SK-N-SH (cell line): ENCODE results near the gene ENDOV. TPM values are rescaled to one million over a fixed set of nuclear protein-coding genes. Genes with fewer than 3 reads are reported as not detected.
A peak's percentile ranks its signal among the peaks of the same experiment; 100 is the strongest.

Source experiments
- CTCF ChIA-PET: fragments of 300-600, 350-600 bp; formaldehyde crosslinking; extraction: SDS; loops from one replicate; lab custom pipeline; 2021; lab: Yijun Ruan, JAX
- POLR2A ChIA-PET: fragments of 350-600 bp; sonication (Branson Sonifier 250); formaldehyde crosslinking; extraction: SDS; loops from one replicate; lab custom pipeline; 2020; ENCODE audit warnings: antibody characterized with exemption, inconsistent platforms; lab: Yijun Ruan, JAX
- DNase-seq: peaks from one replicate; pipeline ENCODE4 v3.0.0; 2012
- H2AFZ ChIP-seq: fragments of 200-600 bp; sonication (generic); 2 replicates; pipeline ENCODE4 v1.8.1; 2016; ENCODE audit warnings: antibody characterized with exemption, mild to moderate bottlenecking, low read depth
- H3F3A ChIP-seq: fragments of 200-600 bp; sonication (generic); replicated peaks from 2 replicates; pipeline ENCODE3; 2016; ENCODE audit warnings: antibody characterized with exemption, mild to moderate bottlenecking; ENCODE audit not compliant: insufficient read depth
- H3K27ac ChIP-seq, 2 experiments: fragments of 200-500 bp in 1 of 2; fragments of 200-600 bp in 1 of 2; sonication (Bioruptor generic) in 1 of 2; sonication (generic), shearing (Covaris generic) in 1 of 2; 2 replicates each; pipeline versions ENCODE4 v1.5.1 to v1.6.1; 2014 to 2016; ENCODE audit warnings: low read depth in 2 of 2, inconsistent platforms in 1 of 2, low read length in 1 of 2, mild to moderate bottlenecking in 1 of 2, mixed read lengths in 1 of 2
- H3K27me3 ChIP-seq: fragments of 200-600 bp; sonication (generic), shearing (Covaris generic); 2 replicates; pipeline ENCODE4 v1.6.1; 2016; ENCODE audit warnings: mixed run types; ENCODE audit not compliant: insufficient read depth
- H3K36me3 ChIP-seq, 2 experiments: fragments of 200-500 bp in 1 of 2; fragments of 200-600 bp in 1 of 2; sonication (Bioruptor generic) in 1 of 2; sonication (generic) in 1 of 2; replicated peaks in 1 of 2; 2 replicates each; pipeline versions ENCODE3 to v1.5.1; 2014 to 2016; ENCODE audit warnings: low read length in 1 of 2, mild to moderate bottlenecking in 1 of 2; ENCODE audit not compliant: insufficient read depth in 2 of 2, control insufficient read depth in 1 of 2
- H3K4me1 ChIP-seq, 2 experiments: fragments of 200-500 bp in 1 of 2; fragments of 200-600 bp in 1 of 2; sonication (Bioruptor generic) in 1 of 2; sonication (generic), shearing (Covaris generic) in 1 of 2; 2 replicates each; pipeline versions ENCODE4 v1.5.1 to v1.6.1; 2014 to 2016; ENCODE audit warnings: low read depth in 1 of 2, low read length in 1 of 2, mixed run types in 1 of 2; ENCODE audit not compliant: insufficient read depth in 2 of 2, control insufficient read depth in 1 of 2
- H3K4me2 ChIP-seq: fragments of 200-600 bp; sonication (generic), shearing (Covaris generic); 2 replicates; pipeline ENCODE4 v1.6.1; 2017; ENCODE audit warnings: mixed run types
- H3K4me3 ChIP-seq, 2 experiments: fragments of 200-500 bp in 1 of 2; fragments of 200-600 bp in 1 of 2; sonication (Bioruptor generic) in 1 of 2; sonication (generic), shearing (Covaris generic) in 1 of 2; 2 replicates each; pipeline versions ENCODE4 v1.5.1 to v1.8.1; 2014 to 2016; ENCODE audit warnings: low read depth in 2 of 2, inconsistent platforms in 1 of 2, low read length in 1 of 2, mild to moderate bottlenecking in 1 of 2, mixed read lengths in 1 of 2, moderate library complexity in 1 of 2
- H3K79me2 ChIP-seq: fragments of 200-600 bp; sonication (generic); 2 replicates; pipeline ENCODE4 v1.8.1; 2017; ENCODE audit warnings: mild to moderate bottlenecking; ENCODE audit not compliant: insufficient read depth
- H3K9ac ChIP-seq: fragments of 200-600 bp; sonication (generic); 2 replicates; pipeline ENCODE4 v1.6.1; 2017; ENCODE audit warnings: mixed run types
- H3K9me2 ChIP-seq: fragments of 200-600 bp; sonication (generic); 2 replicates; pipeline ENCODE4 v1.6.1; 2017; ENCODE audit warnings: mixed run types
- H3K9me3 ChIP-seq: fragments of 200-600 bp; sonication (generic); 2 replicates; pipeline ENCODE4 v1.6.1; 2017; ENCODE audit warnings: mixed run types, mild to moderate bottlenecking, moderate library complexity
- H4K20me1 ChIP-seq: fragments of 200-600 bp; sonication (generic); 2 replicates; pipeline ENCODE4 v1.6.1; 2017; ENCODE audit warnings: mild to moderate bottlenecking, mixed run types; ENCODE audit not compliant: insufficient read depth
- ELF1 ChIP-seq: IDR thresholded peaks from 2 replicates; pipeline ENCODE4 v1.4.0; 2012
- FOXJ3 ChIP-seq: sonication (generic); formaldehyde crosslinking; IDR thresholded peaks from 2 replicates; pipeline ENCODE4 v1.5.1; 2020; ENCODE audit warnings: mild to moderate bottlenecking, missing genetic modification reagents
- MEF2A ChIP-seq: IDR thresholded peaks from 2 replicates; pipeline ENCODE4 v1.4.0; 2012; ENCODE audit warnings: low read depth, borderline replicate concordance
- MXI1 ChIP-seq: IDR thresholded peaks from 2 replicates; pipeline ENCODE4 v1.6.1; 2012; ENCODE audit warnings: mild to moderate bottlenecking, low read depth, low read length, improper control_type of control experiment
- NRF1 ChIP-seq: IDR thresholded peaks from 2 replicates; pipeline ENCODE4 v1.6.1; 2012; ENCODE audit warnings: low read depth, mild to moderate bottlenecking, low read length
- RCOR1 ChIP-seq: fragments of 150-350 bp; IDR thresholded peaks from 2 replicates; pipeline ENCODE4 v1.6.1; 2017; ENCODE audit warnings: antibody characterized with exemption, low read length
- REST ChIP-seq: IDR thresholded peaks from 2 replicates; pipeline ENCODE4 v1.6.1; 2012; ENCODE audit warnings: mild to moderate bottlenecking, low read depth, low read length, moderate library complexity
- RXRA ChIP-seq: IDR thresholded peaks from 2 replicates; pipeline ENCODE4 v1.4.0; 2012; ENCODE audit warnings: low read depth, mild to moderate bottlenecking, borderline replicate concordance
- TCF12 ChIP-seq: IDR thresholded peaks from 2 replicates; pipeline ENCODE4 v1.4.0; 2012
- USF2 ChIP-seq: fragments of 150-350 bp; IDR thresholded peaks from 2 replicates; pipeline ENCODE4 v1.6.1; 2017; ENCODE audit warnings: antibody characterized with exemption, low read length, low read depth, borderline replicate concordance
- WGBS: methylation state at CpG from one replicate; pipeline ENCODE4 v1.1.6; 2017; ENCODE audit warnings: low lambda C conversion rate; 5-methylcytosine and 5-hydroxymethylcytosine counted together
- polyA plus RNA-seq, 3 experiments: library from polyadenylated mRNA; depleted of rRNA; stranded (reverse); fragments of >200 nt; gene quantifications; 2 replicates each; pipeline ENCODE4 v1.2.3, GENCODE V29; 2012
- TF ChIP-seq, protein P1 (sequence below): IDR thresholded peaks from 2 replicates; pipeline ENCODE4; 2012
- TF ChIP-seq, protein P2 (sequence below): fragments of 150-350 bp; IDR thresholded peaks from 2 replicates; pipeline ENCODE4 v1.6.1; 2016; ENCODE audit warnings: mild to moderate bottlenecking, low read depth, low read length

The ENDOV gene
- polyA plus RNA-seq, 1 of the 3 experiments (the other 2 are of a cell fraction), result 83.6 TPM

- whole genome bisulfite sequencing, result 97% methylated on average over 18 of the region's 18 CpGs
- ChIA-PET POLR2A (no interaction called here), CTCF (interaction anchor here (1.1 to 1.7 kb wide), 2 partner anchors 16 to 20 kb away, joined by 3 to 7 read pairs; no protein-coding TSS in a partner anchor)
- H4K20me1 ChIP-seq, result no peaks in the 10 kb centered on the region
- H3K9me3 ChIP-seq, result no peaks in the 10 kb centered on the region
- no peak overlapping the region; a peak in 1 of 4 replicates for H3K27ac ChIP-seq
- H3K4me3 ChIP-seq, result no peak overlapping the region
- peaks cover 7% of the 10 kb centered on the region for H3F3A ChIP-seq
- H3K9ac ChIP-seq, result no peak overlapping the region
- DNase-seq, result no peak
- peaks cover 76 to 93% of the 10 kb centered on the region in 2 experiments for H3K36me3 ChIP-seq
- no peak for TF ChIP-seq FOXJ3
- TF ChIP-seq RXRA, result no peak
- TF ChIP-seq NRF1, result no peak
- no peak for TF ChIP-seq RCOR1
- TF ChIP-seq TCF12, result no peak
- H3K27me3 ChIP-seq, result no peaks in the 10 kb centered on the region
- no peak overlapping the region for H2AFZ ChIP-seq
- no peaks in the 10 kb centered on the region for H3K9me2 ChIP-seq
- no peak overlapping the region for H3K4me2 ChIP-seq
- H3K4me1 ChIP-seq, result peaks cover 0 to 8% of the 10 kb centered on the region in 2 experiments; a peak in 2 of 4 replicates
- H3K79me2 ChIP-seq, result no peaks in the 10 kb centered on the region
These were observed 33.5 kb upstream of the ENDOV start for GRCh38 chr17:80381416-80381923.

GRCh38 chr17:80382446-80382845 lies 32.5 kb upstream of the ENDOV start:
- peak; percentile 44 for DNase-seq
- ChIA-PET POLR2A (no interaction called here), CTCF (interaction anchor here (1.0 to 1.7 kb wide), 2 partner anchors 20 to 21 kb away, joined by 3 to 7 read pairs; no protein-coding TSS in a partner anchor)
- Histone ChIP-seq H3K9me2 (no peaks in the 10 kb centered on the region), H3K4me2 (no peak overlapping the region), H3K27me3 (no peaks in the 10 kb centered on the region), H3F3A (peaks cover 7% of the 10 kb centered on the region), H3K4me3 (no peak overlapping the region), H3K27ac (no peak overlapping the region; a peak in 1 of 4 replicates), H3K4me1 (peaks cover 0 to 8% of the 10 kb centered on the region in 2 experiments; a peak in 2 of 4 replicates), H3K79me2 (no peaks in the 10 kb centered on the region), H4K20me1 (no peaks in the 10 kb centered on the region), H3K9me3 (no peaks in the 10 kb centered on the region), H2AFZ (no peak overlapping the region), H3K9ac (no peak overlapping the region), H3K36me3 (peaks cover 72 to 91% of the 10 kb centered on the region in 2 experiments)
- 96% methylated on average over 3 of the region's 3 CpGs for WGBS
- TF ChIP-seq USF2, result no peak
- no peak for TF ChIP-seq REST
- no peak for TF ChIP-seq FOXJ3
- no peak for TF ChIP-seq ELF1
- TF ChIP-seq MEF2A, result no peak
- no peak for TF ChIP-seq MXI1
- TF ChIP-seq, protein P1, sequence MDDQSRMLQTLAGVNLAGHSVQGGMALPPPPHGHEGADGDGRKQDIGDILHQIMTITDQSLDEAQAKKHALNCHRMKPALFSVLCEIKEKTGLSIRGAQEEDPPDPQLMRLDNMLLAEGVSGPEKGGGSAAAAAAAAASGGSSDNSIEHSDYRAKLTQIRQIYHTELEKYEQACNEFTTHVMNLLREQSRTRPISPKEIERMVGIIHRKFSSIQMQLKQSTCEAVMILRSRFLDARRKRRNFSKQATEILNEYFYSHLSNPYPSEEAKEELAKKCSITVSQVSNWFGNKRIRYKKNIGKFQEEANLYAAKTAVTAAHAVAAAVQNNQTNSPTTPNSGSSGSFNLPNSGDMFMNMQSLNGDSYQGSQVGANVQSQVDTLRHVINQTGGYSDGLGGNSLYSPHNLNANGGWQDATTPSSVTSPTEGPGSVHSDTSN, result no peak
- TF ChIP-seq, protein P2, sequence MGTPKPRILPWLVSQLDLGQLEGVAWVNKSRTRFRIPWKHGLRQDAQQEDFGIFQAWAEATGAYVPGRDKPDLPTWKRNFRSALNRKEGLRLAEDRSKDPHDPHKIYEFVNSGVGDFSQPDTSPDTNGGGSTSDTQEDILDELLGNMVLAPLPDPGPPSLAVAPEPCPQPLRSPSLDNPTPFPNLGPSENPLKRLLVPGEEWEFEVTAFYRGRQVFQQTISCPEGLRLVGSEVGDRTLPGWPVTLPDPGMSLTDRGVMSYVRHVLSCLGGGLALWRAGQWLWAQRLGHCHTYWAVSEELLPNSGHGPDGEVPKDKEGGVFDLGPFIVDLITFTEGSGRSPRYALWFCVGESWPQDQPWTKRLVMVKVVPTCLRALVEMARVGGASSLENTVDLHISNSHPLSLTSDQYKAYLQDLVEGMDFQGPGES, result no peak
